Measurements from ENCODE around the gene SUSD3. TPM values are rescaled to one million over a fixed set of nuclear protein-coding genes. Genes with fewer than 3 reads are reported as not detected.

The SUSD3 gene
- total RNA-seq, 1 experiment from 2014 or later: 9.0 TPM

- Mint-ChIP-seq H3K36me3 (ENCODE audit: insufficient read depth in 1 of 3, low read depth in 3 of 3) (peaks cover 0 to 2% (median 0%) of the 10 kb centered on the region in 3 experiments; a peak in 1 of 7 replicates), H3K9me3 (no peaks in the 10 kb centered on the region), H3K27me3 (ENCODE audit: low read depth) (no peaks in the 10 kb centered on the region), H3K27ac (no peak overlapping the region; a peak in 2 of 7 replicates), H3K4me1 (no peaks in the 10 kb centered on the region), H3K4me3 (no peak overlapping the region)
- no peak for TF ChIP-seq CTCF (conservative IDR thresholded peaks at IDR 0.05)
- Histone ChIP-seq H2AFZ (ENCODE audit: low read length) (no peak overlapping the region), H2BK20ac (ENCODE audit: low read depth, low read length, poor library complexity, severe bottlenecking) (no peak overlapping the region), H3K4ac (ENCODE audit: low read depth, low read length) (no peak overlapping the region), H3K9me3 (ENCODE audit: control insufficient read depth, low read depth, low read length) (no peaks in the 10 kb centered on the region), H2BK5ac (ENCODE audit: insufficient read length, low read length) (no peak overlapping the region), H3K9ac (ENCODE audit: extremely low read depth, insufficient read length, low read length) (no peak overlapping the region), H4K5ac (ENCODE audit: insufficient read length, low read depth, low read length) (no peak overlapping the region), H3K23ac (ENCODE audit: insufficient read length, low read depth, low read length) (no peak overlapping the region), H2BK120ac (ENCODE audit: low read depth, low read length, poor library complexity, severe bottlenecking) (no peak overlapping the region), H2BK12ac (ENCODE audit: insufficient read length, low read depth, low read length) (no peak overlapping the region), H3K14ac (ENCODE audit: insufficient read depth, low read length) (no peak overlapping the region), H3K4me2 (ENCODE audit: insufficient read depth, insufficient read length, low read length) (no peak overlapping the region), H4K20me1 (ENCODE audit: control insufficient read depth, insufficient read depth, insufficient read length) (no peaks in the 10 kb centered on the region), H3K23me2 (ENCODE audit: insufficient read length, low read depth, low read length, poor library complexity, severe bottlenecking) (no peaks in the 10 kb centered on the region), H3K56ac (ENCODE audit: insufficient read length, low read depth, low read length) (no peak overlapping the region), H4K8ac (replicated peaks; ENCODE audit: insufficient read length, low read depth, low read length) (no peak overlapping the region), H3T11ph (ENCODE audit: low read length) (no peak overlapping the region), H3K79me2 (ENCODE audit: insufficient read depth, low read length) (no peaks in the 10 kb centered on the region), H3K4me1 (ENCODE audit: insufficient read depth, low read length) (no peaks in the 10 kb centered on the region), H3K27ac (ENCODE audit: insufficient read length, low read depth, low read length) (no peak overlapping the region), H2BK15ac (ENCODE audit: low read depth, low read length) (no peak overlapping the region), H2AK5ac (ENCODE audit: insufficient read length, low read length) (no peak overlapping the region), H3K27me3 (ENCODE audit: insufficient read depth, low read length) (no peaks in the 10 kb centered on the region), H3K18ac (ENCODE audit: insufficient read length, low read depth, low read length) (no peak overlapping the region), H3K79me1 (ENCODE audit: insufficient read depth, low read depth, low read length, poor library complexity, severe bottlenecking) (no peaks in the 10 kb centered on the region), H4K91ac (ENCODE audit: insufficient read length, low read depth, low read length) (no peak overlapping the region)
- DNase-seq: peak; percentile 72
- no CpG with 5 or more reads among the region's 7 CpGs for WGBS (ENCODE audit: extremely low coverage, insufficient read length, low lambda C conversion rate)
These were observed 13.0 kb downstream of the SUSD3 start for GRCh38 chr9:93071464-93071863.

Measured in H9 (cell line).